Mesenchymal stem cell (in vitro differentiated cells and primary cell): Measurements from ENCODE around the gene MATN1.

Experiments used
- DNase-seq: peaks from one replicate; pipeline ENCODE4 v3.0.0-alpha.2; 2013
- H2AFZ ChIP-seq: one replicate; pipeline ENCODE4 v1.6.1; 2013; ENCODE audit warnings: low read depth, mild to moderate bottlenecking, control low read depth, inconsistent platforms, low read length, moderate library complexity
- H2AK5ac ChIP-seq: 2 replicates; pipeline ENCODE4 v1.6.1; 2013; ENCODE audit warnings: low read length, moderate library complexity, mild to moderate bottlenecking, inconsistent platforms; ENCODE audit not compliant: severe bottlenecking
- H2BK120ac ChIP-seq: one replicate; pipeline ENCODE4 v1.6.1; 2013; ENCODE audit warnings: low read depth, mild to moderate bottlenecking, inconsistent platforms, low read length, moderate library complexity
- H2BK12ac ChIP-seq, 2 experiments: one replicate each; pipeline ENCODE4 v1.6.1; 2013; ENCODE audit warnings: inconsistent platforms in 2 of 2, low read length in 2 of 2, mild to moderate bottlenecking in 2 of 2, moderate library complexity in 2 of 2, control low read depth in 1 of 2
- H2BK15ac ChIP-seq: one replicate; pipeline ENCODE4 v1.6.1; 2013; ENCODE audit warnings: mild to moderate bottlenecking, low read depth, inconsistent platforms; ENCODE audit not compliant: poor library complexity, severe bottlenecking
- H2BK5ac ChIP-seq: 2 replicates; pipeline ENCODE4 v1.6.1; 2013; ENCODE audit warnings: low read depth, mild to moderate bottlenecking, low read length, control low read depth, inconsistent platforms; ENCODE audit not compliant: poor library complexity, severe bottlenecking
- H3K14ac ChIP-seq, 2 experiments: one replicate each; pipeline ENCODE4 v1.6.1; 2013; ENCODE audit warnings: inconsistent platforms in 2 of 2, low read length in 2 of 2, control low read depth in 1 of 2, mild to moderate bottlenecking in 1 of 2, moderate library complexity in 1 of 2
- H3K18ac ChIP-seq, 2 experiments: one replicate each; pipeline ENCODE4 v1.6.1; 2013; ENCODE audit warnings: inconsistent platforms in 2 of 2, low read length in 2 of 2, control low read depth in 1 of 2, low read depth in 1 of 2, mild to moderate bottlenecking in 1 of 2
- H3K23ac ChIP-seq, 2 experiments: one replicate each; pipeline ENCODE4 v1.6.1; 2013; ENCODE audit warnings: inconsistent platforms in 2 of 2, low read length in 2 of 2, mild to moderate bottlenecking in 2 of 2, moderate library complexity in 2 of 2, control low read depth in 1 of 2
- H3K27ac ChIP-seq: 2 replicates; pipeline ENCODE4 v1.5.1; 2013; ENCODE audit warnings: mild to moderate bottlenecking, moderate library complexity, low read length, control low read depth, inconsistent platforms; ENCODE audit not compliant: poor library complexity, severe bottlenecking
- H3K27me3 ChIP-seq, 2 experiments: 2 replicates each; pipeline versions ENCODE4 v1.6.1 to v1.7.0; 2013; ENCODE audit warnings: low read length in 2 of 2, mild to moderate bottlenecking in 2 of 2, moderate library complexity in 2 of 2, control low read depth in 1 of 2, inconsistent platforms in 1 of 2; ENCODE audit not compliant: control insufficient read depth in 1 of 2, insufficient read depth in 1 of 2
- H3K36me3 ChIP-seq, 2 experiments: 2 replicates each; pipeline versions ENCODE4 v1.6.1 to v1.7.0; 2013; ENCODE audit warnings: low read length in 2 of 2, control low read depth in 1 of 2, inconsistent platforms in 1 of 2, low read depth in 1 of 2, mild to moderate bottlenecking in 1 of 2; ENCODE audit not compliant: insufficient read depth in 2 of 2, control insufficient read depth in 1 of 2
- H3K4ac ChIP-seq, 2 experiments: one replicate each; pipeline ENCODE4 v1.6.1; 2013; ENCODE audit warnings: inconsistent platforms in 2 of 2, low read length in 2 of 2, mild to moderate bottlenecking in 2 of 2, moderate library complexity in 2 of 2, control low read depth in 1 of 2, low read depth in 1 of 2
- H3K4me1 ChIP-seq: 2 replicates; pipeline ENCODE4 v1.6.1; 2013; ENCODE audit warnings: low read depth, low read length, control low read depth; ENCODE audit not compliant: control insufficient read depth, insufficient read depth
- H3K4me2 ChIP-seq: 2 replicates; pipeline ENCODE4 v1.6.1; 2013; ENCODE audit warnings: low read length, mild to moderate bottlenecking, inconsistent platforms; ENCODE audit not compliant: poor library complexity, severe bottlenecking
- H3K4me3 ChIP-seq, 2 experiments: 2 replicates each; pipeline versions ENCODE4 v1.5.1 to v1.7.0; 2013; ENCODE audit warnings: low read length in 2 of 2, mild to moderate bottlenecking in 2 of 2, control low read depth in 1 of 2, low read depth in 1 of 2; ENCODE audit not compliant: insufficient read depth in 1 of 2
- H3K79me1 ChIP-seq: replicated peaks from 2 replicates; pipeline ENCODE4 v1.6.1; 2013; ENCODE audit warnings: mild to moderate bottlenecking, control low read depth, low read length, inconsistent platforms; ENCODE audit not compliant: poor library complexity, severe bottlenecking
- H3K9ac ChIP-seq: 2 replicates; pipeline ENCODE4 v1.7.0; 2013; ENCODE audit warnings: mild to moderate bottlenecking, low read length, moderate library complexity
- H3K9me3 ChIP-seq: 2 replicates; pipeline ENCODE4 v1.7.0; 2013; ENCODE audit warnings: mild to moderate bottlenecking, low read length; ENCODE audit not compliant: control insufficient read depth
- H4K8ac ChIP-seq: one replicate; pipeline ENCODE4 v1.6.1; 2013; ENCODE audit warnings: inconsistent platforms, mild to moderate bottlenecking, low read length, moderate library complexity
- H4K91ac ChIP-seq: one replicate; pipeline ENCODE4 v1.6.1; 2013; ENCODE audit warnings: mild to moderate bottlenecking, low read length, inconsistent platforms
- WGBS: methylation state at CpG from one replicate; pipeline ENCODE4 v1.1.7; 2013; ENCODE audit warnings: mixed read lengths; 5-methylcytosine and 5-hydroxymethylcytosine counted together

The MATN1 gene

GRCh38 chr1:30683699-30684098 lies 39.7 kb downstream of the MATN1 start:
- peaks cover 10 to 68% of the 10 kb centered on the region in 2 experiments for H3K27me3 ChIP-seq
- DNase-seq: no peak
- H3K4me1 ChIP-seq: peaks cover 9% of the 10 kb centered on the region
- no peak overlapping the region for H2AFZ ChIP-seq
- H2BK15ac ChIP-seq: no peak overlapping the region
- H3K18ac ChIP-seq: no peak overlapping the region
- H2BK5ac ChIP-seq: no peak overlapping the region
- H3K4ac ChIP-seq: no peak overlapping the region
- no peak overlapping the region for H3K4me2 ChIP-seq
- 71% methylated on average over 5 of the region's 5 CpGs for WGBS
- H3K36me3 ChIP-seq: no peaks in the 10 kb centered on the region
- H2AK5ac ChIP-seq: no peak overlapping the region
- no peak overlapping the region for H3K4me3 ChIP-seq
- no peak overlapping the region for H4K91ac ChIP-seq
- no peaks in the 10 kb centered on the region for H3K79me1 ChIP-seq
- H3K14ac ChIP-seq: no peak overlapping the region
- no peak overlapping the region for H3K23ac ChIP-seq
- H4K8ac ChIP-seq: no peak overlapping the region
- H3K9me3 ChIP-seq: no peaks in the 10 kb centered on the region
- H2BK120ac ChIP-seq: no peak overlapping the region
- H3K9ac ChIP-seq: no peak overlapping the region
- no peak overlapping the region for H2BK12ac ChIP-seq
- no peak overlapping the region for H3K27ac ChIP-seq

DNA sequence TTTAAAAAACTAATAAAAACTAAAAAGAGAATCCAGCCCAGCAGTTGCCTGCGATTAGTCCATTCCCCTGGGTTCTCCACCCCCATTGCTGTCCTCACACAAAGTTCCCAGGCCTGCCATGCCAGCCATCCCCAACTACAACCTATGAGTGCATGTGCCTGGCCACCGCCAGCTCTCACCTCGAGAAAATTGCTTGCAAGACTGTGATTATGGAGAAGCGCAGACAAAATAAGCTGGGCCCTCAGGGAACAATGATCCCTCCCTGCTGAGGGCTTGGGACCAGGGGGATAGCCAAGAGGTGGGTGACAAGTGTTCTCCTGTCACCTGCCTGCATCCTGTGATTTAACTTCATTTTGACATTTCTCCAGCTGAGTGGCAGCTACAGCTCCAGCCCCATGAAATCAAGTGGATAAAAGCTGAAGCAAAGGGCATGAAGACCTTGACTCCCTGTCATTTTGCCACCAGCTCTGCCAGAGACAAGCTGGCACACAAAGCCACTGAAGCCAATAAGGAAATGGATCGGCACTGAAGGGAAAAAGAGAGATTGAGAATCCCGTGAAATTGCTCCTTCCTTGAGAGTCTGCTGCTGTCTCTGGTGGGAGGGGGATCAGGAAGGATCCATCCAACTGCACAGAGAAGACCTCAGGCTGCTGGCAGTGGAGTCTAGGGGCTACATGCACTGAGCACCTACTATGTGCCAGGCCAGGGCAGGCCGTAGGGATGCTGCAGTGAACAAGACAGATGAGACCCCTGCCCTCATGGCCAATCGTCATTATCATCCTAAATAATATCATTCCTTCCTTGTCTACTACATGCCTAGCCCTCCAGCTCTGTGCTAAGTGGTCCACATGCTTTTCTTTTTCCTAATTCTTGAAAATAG lies 40.7 kb downstream of the MATN1 start:
- DNase-seq: no peak
- no peak overlapping the region for H3K14ac ChIP-seq
- H2BK15ac ChIP-seq: no peak overlapping the region
- no peak overlapping the region for H3K4me3 ChIP-seq
- H3K36me3 ChIP-seq: no peaks in the 10 kb centered on the region
- H3K23ac ChIP-seq: no peak overlapping the region
- no peak overlapping the region for H2BK5ac ChIP-seq
- peaks cover under 1% of the 10 kb centered on the region for H3K9me3 ChIP-seq
- 82% methylated on average over 8 of the region's 8 CpGs for WGBS
- H2BK12ac ChIP-seq: no peak overlapping the region
- H4K91ac ChIP-seq: no peak overlapping the region
- no peak overlapping the region for H2AFZ ChIP-seq
- peak overlapping the region; percentile 17 for H3K9ac ChIP-seq
- peaks cover 10 to 60% of the 10 kb centered on the region in 2 experiments for H3K27me3 ChIP-seq
- H4K8ac ChIP-seq: no peak overlapping the region
- H3K4ac ChIP-seq: no peak overlapping the region
- no peaks in the 10 kb centered on the region for H3K79me1 ChIP-seq
- no peak overlapping the region for H2BK120ac ChIP-seq
- no peak overlapping the region for H2AK5ac ChIP-seq
- H3K4me2 ChIP-seq: no peak overlapping the region
- no peak overlapping the region for H3K27ac ChIP-seq
- H3K4me1 ChIP-seq: peaks cover 8% of the 10 kb centered on the region
- no peak overlapping the region for H3K18ac ChIP-seq

DNA sequence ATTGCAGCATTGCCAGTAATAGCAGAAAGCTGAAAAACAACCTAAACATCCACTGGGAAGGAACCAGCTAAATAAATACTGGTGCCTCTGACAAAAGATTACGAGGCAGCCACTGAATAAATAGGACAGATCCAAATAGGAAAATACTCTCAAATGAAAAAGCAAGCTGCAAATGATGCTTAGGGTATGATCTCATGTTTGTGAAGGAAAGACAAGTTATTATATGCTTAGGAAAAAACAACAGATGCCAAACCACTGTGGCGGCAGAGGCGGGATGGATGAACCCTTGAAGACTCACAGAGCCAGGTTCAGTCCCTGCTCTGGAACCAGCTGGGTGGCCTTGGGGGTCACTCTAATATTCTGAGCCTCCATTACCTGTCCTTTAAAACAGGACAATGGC lies 41.6 kb downstream of the MATN1 start:
- Histone ChIP-seq H2BK120ac (no peak overlapping the region), H3K27ac (no peak overlapping the region), H2BK12ac (no peak overlapping the region), H3K36me3 (no peaks in the 10 kb centered on the region), H4K8ac (no peak overlapping the region), H3K27me3 (peaks cover 10 to 52% of the 10 kb centered on the region in 2 experiments), H3K4ac (no peak overlapping the region), H2AK5ac (no peak overlapping the region), H3K9ac (peak overlapping the region; percentile 17), H3K79me1 (no peaks in the 10 kb centered on the region), H4K91ac (no peak overlapping the region), H3K4me1 (peaks cover 8% of the 10 kb centered on the region), H3K14ac (no peak overlapping the region), H3K4me2 (no peak overlapping the region), H3K18ac (no peak overlapping the region), H2BK5ac (no peak overlapping the region), H3K9me3 (peaks cover 9% of the 10 kb centered on the region), H3K4me3 (no peak overlapping the region), H2BK15ac (no peak overlapping the region), H2AFZ (no peak overlapping the region), H3K23ac (no peak overlapping the region)
- WGBS: 81% methylated on average over 2 of the region's 3 CpGs
- DNase-seq: no peak

- no peak for DNase-seq
- Histone ChIP-seq H3K9me3 (peaks cover 15% of the 10 kb centered on the region), H3K4me1 (peaks cover 8% of the 10 kb centered on the region), H2AFZ (no peak overlapping the region), H3K27me3 (peaks cover 10 to 43% of the 10 kb centered on the region in 2 experiments), H3K23ac (no peak overlapping the region), H3K36me3 (no peaks in the 10 kb centered on the region), H4K91ac (no peak overlapping the region), H2BK120ac (no peak overlapping the region), H3K9ac (no peak overlapping the region), H3K27ac (no peak overlapping the region), H3K4me3 (no peak overlapping the region), H3K18ac (no peak overlapping the region), H3K79me1 (no peaks in the 10 kb centered on the region), H2AK5ac (no peak overlapping the region), H3K14ac (no peak overlapping the region), H3K4ac (no peak overlapping the region), H2BK15ac (no peak overlapping the region), H3K4me2 (no peak overlapping the region), H4K8ac (no peak overlapping the region), H2BK5ac (no peak overlapping the region), H2BK12ac (no peak overlapping the region)
- WGBS: 80% methylated on average over 7 of the region's 7 CpGs
Measured at GRCh38 chr1:30680879-30681278, 42.5 kb downstream of the MATN1 start.
